ENCODE data around the gene USP17L21.
"Not testable (repeated sequence)": the region's sequence is repeated elsewhere in the genome, so short reads cannot be mapped to it uniquely, and the experiment has no call there.

Gene USP17L21, protein sequence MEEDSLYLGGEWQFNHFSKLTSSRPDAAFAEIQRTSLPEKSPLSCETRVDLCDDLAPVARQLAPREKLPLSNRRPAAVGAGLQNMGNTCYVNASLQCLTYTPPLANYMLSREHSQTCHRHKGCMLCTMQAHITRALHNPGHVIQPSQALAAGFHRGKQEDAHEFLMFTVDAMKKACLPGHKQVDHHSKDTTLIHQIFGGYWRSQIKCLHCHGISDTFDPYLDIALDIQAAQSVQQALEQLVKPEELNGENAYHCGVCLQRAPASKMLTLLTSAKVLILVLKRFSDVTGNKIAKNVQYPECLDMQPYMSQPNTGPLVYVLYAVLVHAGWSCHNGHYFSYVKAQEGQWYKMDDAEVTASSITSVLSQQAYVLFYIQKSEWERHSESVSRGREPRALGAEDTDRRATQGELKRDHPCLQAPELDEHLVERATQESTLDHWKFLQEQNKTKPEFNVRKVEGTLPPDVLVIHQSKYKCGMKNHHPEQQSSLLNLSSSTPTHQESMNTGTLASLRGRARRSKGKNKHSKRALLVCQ

DNA sequence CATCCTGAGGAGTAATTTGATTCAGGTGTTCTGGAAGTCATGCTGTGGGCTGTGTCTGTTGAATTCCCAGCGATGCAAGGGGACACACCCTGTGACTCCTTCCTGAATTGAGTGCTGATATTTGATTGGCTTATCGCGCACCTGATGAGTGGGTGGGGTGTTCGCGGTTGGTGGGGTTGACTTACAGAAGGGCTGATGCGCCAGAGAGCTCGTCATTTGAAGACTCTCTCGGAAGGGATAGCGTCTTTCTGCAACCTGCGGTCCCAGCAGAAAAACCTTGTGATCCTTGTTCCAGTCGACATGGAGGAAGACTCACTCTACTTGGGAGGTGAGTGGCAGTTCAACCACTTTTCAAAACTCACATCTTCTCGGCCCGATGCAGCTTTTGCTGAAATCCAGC is at the start of gene USP17L21:
TSS of gene USP17L21 (plus strand) at position 301 of the 400 bp plus-strand sequence. CDS start at position 301, 0 bp downstream.
- not testable (repeated sequence) for DNase-seq (ENCODE audit: low read depth in 3 of 3, low spot score in 1 of 3)

DNA sequence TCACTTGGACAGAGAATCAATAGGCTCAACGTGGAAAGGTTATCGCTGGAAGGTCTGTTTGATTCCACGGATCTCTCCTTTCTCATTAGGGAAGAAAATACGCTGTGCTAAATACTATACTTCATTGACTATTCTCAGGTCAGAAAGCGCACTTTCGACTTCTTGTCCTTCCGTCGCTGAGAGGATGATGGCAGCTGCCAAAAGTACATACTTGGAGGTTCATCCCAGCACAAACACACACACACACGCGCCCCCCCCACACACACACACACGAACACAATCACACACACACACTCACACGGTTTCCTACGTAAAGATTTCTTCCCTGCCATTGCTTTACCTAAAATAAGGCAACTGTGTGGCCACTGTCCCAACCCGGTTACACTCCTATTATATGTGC is 48.0 kb upstream of the USP17L21 start:
- DNase-seq (ENCODE audit: low read depth in 3 of 3, low spot score in 1 of 3) = not testable (repeated sequence)

DNA sequence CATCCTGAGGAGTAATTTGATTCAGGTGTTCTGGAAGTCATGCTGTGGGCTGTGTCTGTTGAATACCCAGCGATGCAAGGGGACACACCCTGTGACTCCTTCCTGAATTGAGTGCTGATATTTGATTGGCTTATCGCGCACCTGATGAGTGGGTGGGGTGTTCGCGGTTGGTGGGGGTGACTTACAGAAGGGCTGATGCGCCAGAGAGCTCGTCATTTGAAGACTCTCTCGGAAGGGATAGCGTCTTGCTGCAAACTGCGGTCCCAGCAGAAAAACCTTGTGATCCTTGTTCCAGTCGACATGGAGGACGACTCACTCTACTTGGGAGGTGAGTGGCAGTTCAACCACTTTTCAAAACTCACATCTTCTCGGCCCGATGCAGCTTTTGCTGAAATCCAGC is 47.6 kb upstream of the USP17L21 start, which contains the start of gene USP17L11:
TSS of gene USP17L11 (plus strand) at position 301 of the 400 bp plus-strand sequence. CDS start at position 301, 0 bp downstream.
- not testable (repeated sequence) for DNase-seq (ENCODE audit: low read depth in 3 of 3, low spot score in 1 of 3)

DNA sequence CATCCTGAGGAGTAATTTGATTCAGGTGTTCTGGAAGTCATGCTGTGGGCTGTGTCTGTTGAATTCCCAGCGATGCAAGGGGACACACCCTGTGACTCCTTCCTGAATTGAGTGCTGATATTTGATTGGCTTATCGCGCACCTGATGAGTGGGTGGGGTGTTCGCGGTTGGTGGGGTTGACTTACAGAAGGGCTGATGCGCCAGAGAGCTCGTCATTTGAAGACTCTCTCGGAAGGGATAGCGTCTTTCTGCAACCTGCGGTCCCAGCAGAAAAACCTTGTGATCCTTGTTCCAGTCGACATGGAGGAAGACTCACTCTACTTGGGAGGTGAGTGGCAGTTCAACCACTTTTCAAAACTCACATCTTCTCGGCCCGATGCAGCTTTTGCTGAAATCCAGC is 42.8 kb upstream of the USP17L21 start, which contains the start of gene USP17L12:
TSS of gene USP17L12 (plus strand) at position 301 of the 400 bp plus-strand sequence. CDS start at position 301, 0 bp downstream.
- not testable (repeated sequence) for DNase-seq (ENCODE audit: low read depth in 3 of 3, low spot score in 1 of 3)

DNA sequence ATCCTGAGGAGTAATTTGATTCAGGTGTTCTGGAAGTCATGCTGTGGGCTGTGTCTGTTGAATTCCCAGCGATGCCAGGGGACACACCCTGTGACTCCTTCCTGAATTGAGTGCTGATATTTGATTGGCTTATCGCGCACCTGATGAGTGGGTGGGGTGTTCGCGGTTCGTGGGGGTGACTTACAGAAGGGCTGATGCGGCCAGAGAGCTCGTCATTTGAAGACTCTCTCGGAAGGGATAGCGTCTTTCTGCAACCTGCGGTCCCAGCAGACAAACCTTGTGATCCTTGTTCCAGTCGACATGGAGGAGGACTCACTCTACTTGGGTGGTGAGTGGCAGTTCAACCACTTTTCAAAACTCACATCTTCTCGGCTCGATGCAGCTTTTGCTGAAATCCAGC is 38.1 kb upstream of the USP17L21 start, which contains the start of gene USP17L13:
TSS of gene USP17L13 (plus strand) at position 301 of the 400 bp plus-strand sequence. CDS start at position 301, 0 bp downstream.
- DNase-seq (ENCODE audit: low read depth in 3 of 3, low spot score in 1 of 3) = not testable (repeated sequence)

DNA sequence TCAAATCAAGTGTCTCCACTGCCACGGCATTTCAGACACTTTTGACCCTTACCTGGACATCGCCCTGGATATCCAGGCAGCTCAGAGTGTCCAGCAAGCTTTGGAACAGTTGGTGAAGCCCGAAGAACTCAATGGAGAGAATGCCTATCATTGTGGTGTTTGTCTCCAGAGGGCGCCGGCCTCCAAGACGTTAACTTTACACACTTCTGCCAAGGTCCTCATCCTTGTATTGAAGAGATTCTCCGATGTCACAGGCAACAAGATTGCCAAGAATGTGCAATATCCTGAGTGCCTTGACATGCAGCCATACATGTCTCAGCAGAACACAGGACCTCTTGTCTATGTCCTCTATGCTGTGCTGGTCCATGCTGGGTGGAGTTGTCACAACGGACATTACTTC is 32.4 kb upstream of the USP17L21 start:
- DNase-seq (ENCODE audit: low read depth in 3 of 3, low spot score in 1 of 3) = not testable (repeated sequence)

DNA sequence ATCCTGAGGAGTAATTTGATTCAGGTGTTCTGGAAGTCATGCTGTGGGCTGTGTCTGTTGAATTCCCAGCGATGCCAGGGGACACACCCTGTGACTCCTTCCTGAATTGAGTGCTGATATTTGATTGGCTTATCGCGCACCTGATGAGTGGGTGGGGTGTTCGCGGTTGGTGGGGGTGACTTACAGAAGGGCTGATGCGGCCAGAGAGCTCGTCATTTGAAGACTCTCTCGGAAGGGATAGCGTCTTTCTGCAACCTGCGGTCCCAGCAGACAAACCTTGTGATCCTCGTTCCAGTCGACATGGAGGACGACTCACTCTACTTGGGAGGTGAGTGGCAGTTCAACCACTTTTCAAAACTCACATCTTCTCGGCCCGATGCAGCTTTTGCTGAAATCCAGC is 28.6 kb upstream of the USP17L21 start, which contains the start of gene USP17L15:
TSS of gene USP17L15 (plus strand) at position 301 of the 400 bp plus-strand sequence. CDS start at position 301, 0 bp downstream.
- not testable (repeated sequence) for DNase-seq (ENCODE audit: low read depth in 3 of 3, low spot score in 1 of 3)

DNA sequence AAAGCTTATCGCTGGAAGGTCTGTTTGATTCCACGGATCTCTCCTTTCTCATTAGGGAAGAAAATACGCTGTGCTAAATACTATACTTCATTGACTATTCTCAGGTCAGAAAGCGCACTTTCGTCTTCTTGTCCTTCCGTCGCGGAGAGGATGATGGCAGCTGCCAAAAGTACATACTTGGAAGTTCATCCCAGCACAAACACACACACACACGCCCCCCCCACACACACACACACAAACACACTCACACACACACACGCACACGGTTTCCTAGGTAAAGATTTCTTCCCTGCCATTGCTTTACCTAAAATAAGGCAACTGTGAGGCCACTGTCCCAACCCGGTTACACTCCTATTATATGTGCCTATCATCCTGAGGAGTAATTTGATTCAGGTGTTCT is 24.2 kb upstream of the USP17L21 start:
- not testable (repeated sequence) for DNase-seq (ENCODE audit: low read depth in 3 of 3, low spot score in 1 of 3)

DNA sequence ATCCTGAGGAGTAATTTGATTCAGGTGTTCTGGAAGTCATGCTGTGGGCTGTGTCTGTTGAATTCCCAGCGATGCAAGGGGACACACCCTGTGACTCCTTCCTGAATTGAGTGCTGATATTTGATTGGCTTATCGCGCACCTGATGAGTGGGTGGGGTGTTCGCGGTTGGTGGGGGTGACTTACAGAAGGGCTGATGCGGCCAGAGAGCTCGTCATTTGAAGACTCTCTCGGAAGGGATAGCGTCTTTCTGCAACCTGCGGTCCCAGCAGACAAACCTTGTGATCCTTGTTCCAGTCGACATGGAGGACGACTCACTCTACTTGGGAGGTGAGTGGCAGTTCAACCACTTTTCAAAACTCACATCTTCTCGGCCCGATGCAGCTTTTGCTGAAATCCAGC is 19.1 kb upstream of the USP17L21 start, which contains the start of gene USP17L17:
TSS of gene USP17L17 (plus strand) at position 301 of the 400 bp plus-strand sequence. CDS start at position 301, 0 bp downstream.
- DNase-seq (ENCODE audit: low read depth in 3 of 3, low spot score in 1 of 3) = not testable (repeated sequence)

DNA sequence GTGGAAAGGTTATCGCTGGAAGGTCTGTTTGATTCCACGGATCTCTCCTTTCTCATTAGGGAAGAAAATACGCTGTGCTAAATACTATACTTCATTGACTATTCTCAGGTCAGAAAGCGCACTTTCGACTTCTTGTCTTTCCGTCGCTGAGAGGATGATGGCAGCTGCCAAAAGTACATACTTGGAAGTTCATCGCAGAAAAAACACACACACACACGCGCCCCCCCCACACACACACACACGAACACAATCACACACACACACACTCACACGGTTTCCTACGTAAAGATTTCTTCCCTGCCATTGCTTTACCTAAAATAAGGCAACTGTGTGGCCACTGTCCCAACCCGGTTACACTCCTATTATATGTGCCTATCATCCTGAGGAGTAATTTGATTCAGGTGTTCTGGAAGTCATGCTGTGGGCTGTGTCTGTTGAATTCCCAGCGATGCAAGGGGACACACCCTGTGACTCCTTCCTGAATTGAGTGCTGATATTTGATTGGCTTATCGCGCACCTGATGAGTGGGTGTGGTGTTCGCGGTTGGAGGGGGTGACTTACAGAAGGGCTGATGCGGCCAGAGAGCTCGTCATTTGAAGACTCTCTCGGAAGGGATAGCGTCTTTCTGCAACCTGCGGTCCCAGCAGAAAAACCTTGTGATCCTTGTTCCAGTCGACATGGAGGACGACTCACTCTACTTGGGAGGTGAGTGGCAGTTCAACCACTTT is 14.6 kb upstream of the USP17L21 start, which contains the start of gene USP17L18:
TSS of gene USP17L18 (plus strand) at position 678 of the 728 bp plus-strand sequence. CDS start at position 678, 0 bp downstream.
- DNase-seq (ENCODE audit: low read depth in 3 of 3, low spot score in 1 of 3) = not testable (repeated sequence)

DNA sequence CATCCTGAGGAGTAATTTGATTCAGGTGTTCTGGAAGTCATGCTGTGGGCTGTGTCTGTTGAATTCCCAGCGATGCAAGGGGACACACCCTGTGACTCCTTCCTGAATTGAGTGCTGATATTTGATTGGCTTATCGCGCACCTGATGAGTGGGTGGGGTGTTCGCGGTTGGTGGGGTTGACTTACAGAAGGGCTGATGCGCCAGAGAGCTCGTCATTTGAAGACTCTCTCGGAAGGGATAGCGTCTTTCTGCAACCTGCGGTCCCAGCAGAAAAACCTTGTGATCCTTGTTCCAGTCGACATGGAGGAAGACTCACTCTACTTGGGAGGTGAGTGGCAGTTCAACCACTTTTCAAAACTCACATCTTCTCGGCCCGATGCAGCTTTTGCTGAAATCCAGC is 9.6 kb upstream of the USP17L21 start, which contains the start of gene USP17L19:
TSS of gene USP17L19 (plus strand) at position 301 of the 400 bp plus-strand sequence. CDS start at position 301, 0 bp downstream.
- not testable (repeated sequence) for DNase-seq (ENCODE audit: low read depth in 3 of 3, low spot score in 1 of 3)

DNA sequence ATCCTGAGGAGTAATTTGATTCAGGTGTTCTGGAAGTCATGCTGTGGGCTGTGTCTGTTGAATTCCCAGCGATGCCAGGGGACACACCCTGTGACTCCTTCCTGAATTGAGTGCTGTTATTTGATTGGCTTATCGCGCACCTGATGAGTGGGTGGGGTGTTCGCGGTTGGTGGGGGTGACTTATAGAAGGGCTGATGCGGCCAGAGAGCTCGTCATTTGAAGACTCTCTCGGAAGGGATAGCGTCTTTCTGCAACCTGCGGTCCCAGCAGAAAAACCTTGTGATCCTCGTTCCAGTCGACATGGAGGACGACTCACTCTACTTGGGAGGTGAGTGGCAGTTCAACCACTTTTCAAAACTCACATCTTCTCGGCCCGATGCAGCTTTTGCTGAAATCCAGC is 4.8 kb upstream of the USP17L21 start, which contains the start of gene USP17L20:
TSS of gene USP17L20 (plus strand) at position 301 of the 400 bp plus-strand sequence. CDS start at position 301, 0 bp downstream.
- not testable (repeated sequence) for DNase-seq (ENCODE audit: low read depth in 3 of 3, low spot score in 1 of 3)

DNA sequence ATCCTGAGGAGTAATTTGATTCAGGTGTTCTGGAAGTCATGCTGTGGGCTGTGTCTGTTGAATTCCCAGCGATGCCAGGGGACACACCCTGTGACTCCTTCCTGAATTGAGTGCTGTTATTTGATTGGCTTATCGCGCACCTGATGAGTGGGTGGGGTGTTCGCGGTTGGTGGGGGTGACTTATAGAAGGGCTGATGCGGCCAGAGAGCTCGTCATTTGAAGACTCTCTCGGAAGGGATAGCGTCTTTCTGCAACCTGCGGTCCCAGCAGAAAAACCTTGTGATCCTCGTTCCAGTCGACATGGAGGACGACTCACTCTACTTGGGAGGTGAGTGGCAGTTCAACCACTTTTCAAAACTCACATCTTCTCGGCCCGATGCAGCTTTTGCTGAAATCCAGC is 4.6 kb downstream of the USP17L21 start, which contains the start of gene USP17L22:
TSS of gene USP17L22 (plus strand) at position 301 of the 400 bp plus-strand sequence. CDS start at position 301, 0 bp downstream.
- not testable (repeated sequence) for DNase-seq (ENCODE audit: low read depth in 3 of 3, low spot score in 1 of 3)

DNA sequence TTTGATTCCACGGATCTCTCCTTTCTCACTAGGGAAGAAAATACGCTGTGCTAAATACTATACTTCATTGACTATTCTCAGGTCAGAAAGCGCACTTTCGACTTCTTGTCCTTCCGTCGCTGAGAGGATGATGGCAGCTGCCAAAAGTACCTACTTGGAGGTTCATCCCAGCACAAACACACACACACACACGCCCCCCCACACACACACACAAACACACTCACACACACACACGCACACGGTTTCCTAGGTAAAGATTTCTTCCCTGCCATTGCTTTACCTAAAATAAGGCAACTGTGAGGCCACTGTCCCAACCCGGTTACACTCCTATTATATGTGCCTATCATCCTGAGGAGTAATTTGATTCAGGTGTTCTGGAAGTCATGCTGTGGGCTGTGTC is 9.0 kb downstream of the USP17L21 start:
- not testable (repeated sequence) for DNase-seq (ENCODE audit: low read depth in 3 of 3, low spot score in 1 of 3)
